RKO (cell line): ENCODE results near the gene ACVR1B.
A peak's percentile ranks its signal among the peaks of the same experiment; 100 is the strongest.

Experiments
- DNase-seq: peaks from one replicate; pipeline ENCODE4 v3.0.0-alpha.2; 2016; ENCODE audit warnings: low spot score

The ACVR1B gene

DNA sequence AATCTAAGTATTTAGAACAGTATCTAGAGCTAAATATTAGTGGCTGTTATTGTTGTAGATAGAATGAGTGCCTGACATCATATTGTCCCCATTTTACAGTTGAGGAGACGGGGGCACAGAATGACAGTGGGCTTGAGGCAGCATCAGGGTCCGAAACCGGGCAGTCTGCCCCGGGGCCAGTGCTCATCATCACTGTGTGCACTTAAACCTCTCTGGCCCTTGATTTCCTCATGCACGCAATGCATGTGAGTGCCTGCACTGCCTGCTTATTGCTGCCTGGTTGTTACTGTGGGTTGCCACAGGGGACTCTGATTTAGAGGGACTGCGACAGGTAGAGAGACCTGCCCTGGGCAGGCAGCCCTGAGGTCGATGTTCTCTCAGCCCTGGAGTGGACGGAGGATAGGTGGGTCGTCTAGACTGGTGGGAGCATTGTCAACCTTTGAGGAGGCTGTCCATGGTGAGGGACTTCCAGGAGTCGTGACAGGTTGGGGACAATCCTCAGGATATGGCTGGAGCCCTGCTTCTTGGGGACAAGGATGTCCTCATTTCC is 34.4 kb upstream of the ACVR1B start:
- DNase-seq: no peak

DNA sequence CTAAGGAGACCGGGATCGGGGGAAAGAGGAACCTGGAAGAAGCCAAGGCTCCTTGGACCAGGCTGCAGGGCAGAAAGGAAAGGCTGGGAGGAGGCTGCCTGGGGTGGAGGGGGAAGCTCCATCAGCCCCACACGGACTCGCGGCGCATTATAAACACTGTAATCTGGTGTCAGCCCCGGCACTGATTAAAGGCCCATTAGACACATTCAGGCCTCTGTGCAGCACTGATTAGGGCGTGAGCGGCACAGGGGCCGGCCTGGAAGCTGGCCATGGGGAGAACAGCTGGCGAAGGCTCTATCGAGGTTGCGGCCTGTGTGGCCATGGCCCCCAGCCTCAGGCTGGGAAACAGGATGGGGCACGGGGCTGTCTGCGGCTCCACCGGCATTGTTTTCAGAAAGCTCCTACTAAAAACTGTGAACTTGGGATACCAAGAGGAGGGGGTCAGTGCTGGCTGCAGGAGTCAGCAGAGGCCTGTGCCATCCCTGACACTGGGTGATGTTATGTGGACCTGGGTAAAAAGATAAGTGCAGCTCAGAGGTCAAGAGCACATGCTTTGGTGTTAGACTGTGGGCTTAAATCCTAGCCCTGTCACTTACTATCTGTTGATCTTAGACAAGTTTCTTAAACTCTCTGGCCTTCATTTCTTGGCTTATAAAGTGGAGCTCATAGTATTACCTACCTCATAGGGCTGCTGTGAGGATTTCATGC is 33.6 kb upstream of the ACVR1B start:
- DNase-seq: no peak

GRCh38 chr12:51920046-51920445 is 31.5 kb upstream of the ACVR1B start:
- no peak for DNase-seq

DNA sequence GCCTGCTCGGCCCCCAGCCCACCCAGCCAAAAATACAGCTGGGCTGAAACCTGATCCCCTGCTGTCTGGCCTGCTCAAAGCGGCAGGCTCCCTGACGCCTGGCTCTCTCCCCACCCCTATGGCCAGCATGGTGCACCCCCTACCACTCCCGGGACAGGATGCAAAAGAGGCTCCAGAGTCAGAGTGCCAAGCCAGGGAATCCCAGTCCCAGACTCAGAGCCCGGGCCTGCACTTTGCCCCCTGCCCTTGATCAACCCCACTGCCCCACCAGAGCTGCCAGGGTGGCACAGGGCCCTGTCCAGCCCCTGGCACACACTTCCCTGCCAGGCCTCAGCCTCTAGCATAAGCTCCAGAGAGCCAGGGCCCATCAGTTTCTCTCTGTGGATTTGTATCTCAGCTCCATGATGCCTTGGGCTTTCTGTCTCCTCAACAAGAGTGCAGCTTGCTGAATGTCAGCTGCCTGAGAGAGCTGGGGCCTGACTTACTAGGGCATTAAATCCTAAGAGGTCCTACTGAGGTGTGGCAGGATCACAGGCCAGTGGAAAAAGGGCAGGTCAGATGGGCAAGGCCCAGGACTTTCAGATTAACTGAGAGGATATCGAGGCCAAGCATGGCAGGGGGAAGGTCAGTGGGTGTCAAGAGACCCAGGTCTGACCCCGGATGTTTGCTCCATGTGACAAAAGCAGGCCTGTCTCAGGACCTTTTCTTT is 30.3 kb upstream of the ACVR1B start:
- DNase-seq: no peak

DNA sequence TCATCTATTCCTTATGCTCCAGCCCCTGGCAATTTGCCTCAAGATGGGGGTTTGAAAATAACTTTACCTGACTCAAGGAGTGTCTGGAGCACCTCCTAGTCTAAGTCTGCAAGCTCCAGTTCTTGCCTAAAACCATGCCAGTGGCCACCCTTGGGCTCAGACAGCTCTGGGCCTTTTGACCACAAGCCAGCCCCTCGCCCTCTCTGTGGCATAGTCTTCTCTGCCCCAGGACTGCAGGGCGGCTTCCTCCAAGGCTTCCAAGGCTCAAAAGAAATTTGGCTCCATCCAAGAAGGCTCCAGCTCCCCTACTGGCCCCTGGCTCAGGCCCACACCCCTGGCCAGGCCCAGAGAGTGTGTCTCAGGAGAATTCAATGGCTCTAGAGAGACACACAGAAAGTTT is 29.4 kb upstream of the ACVR1B start:
- DNase-seq: no peak

- no peak for DNase-seq
Measured at GRCh38 chr12:51922762-51923505, 28.6 kb upstream of the ACVR1B start.

- DNase-seq: no peak
Measured at GRCh38 chr12:51923506-51924365, 27.8 kb upstream of the ACVR1B start.

GRCh38 chr12:51924551-51925319 is 26.8 kb upstream of the ACVR1B start:
- DNase-seq: no peak

DNA sequence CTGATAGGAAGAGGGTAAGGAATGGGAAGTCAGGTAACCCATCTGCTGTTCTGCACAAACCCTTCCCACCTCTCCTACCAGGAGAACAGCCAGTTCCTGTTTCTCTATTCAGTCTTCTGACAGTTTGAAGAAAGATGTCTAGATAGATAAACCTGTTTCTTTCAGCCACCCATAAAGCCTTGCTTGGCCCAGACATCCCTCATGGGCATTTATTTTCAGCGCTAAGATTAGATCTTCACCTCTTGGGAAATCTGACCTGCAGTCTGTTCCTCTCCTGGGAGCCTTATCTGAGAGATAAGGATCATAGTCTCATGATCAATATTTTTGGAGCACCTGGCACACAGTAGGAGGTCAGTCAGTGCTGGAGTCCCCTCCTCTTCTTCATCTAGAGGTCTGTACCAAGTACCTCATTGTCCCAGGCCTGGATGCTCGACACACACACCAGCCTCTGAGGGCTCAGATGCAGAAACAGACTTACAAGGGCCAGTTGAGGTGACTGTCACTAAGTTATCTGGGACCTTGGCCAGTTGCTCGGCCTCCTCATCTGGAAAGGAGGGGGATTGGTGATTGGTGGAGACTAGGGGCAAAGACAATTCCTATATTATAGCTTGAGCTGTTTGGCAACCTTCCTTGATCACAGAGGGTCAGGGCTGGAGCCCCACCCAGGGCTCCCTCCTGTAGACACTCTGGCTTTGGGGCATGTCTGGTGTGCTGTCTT is 26.0 kb upstream of the ACVR1B start:
- no peak for DNase-seq

GRCh38 chr12:51926064-51926632 is 25.4 kb upstream of the ACVR1B start:
- no peak for DNase-seq

DNA sequence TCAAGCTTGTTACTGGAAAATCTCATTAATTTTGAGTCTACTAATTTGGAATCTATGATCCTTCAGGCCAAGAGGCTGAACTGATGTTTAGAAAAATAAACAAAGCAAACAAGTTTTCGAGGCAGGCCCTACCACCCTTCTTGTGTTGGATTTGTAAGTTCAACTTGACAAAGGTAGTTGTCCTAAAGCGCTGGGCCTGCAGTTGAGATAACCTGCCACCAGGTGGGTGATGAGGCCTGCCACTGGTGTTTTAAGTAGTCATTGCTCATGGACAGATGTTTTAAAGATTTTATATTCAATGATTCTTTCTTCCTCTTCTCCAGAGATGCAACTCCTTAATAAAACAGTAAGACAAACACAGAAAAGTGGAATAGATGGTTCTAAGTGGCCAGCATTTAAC is 24.8 kb upstream of the ACVR1B start:
- DNase-seq: peak; percentile 26

DNA sequence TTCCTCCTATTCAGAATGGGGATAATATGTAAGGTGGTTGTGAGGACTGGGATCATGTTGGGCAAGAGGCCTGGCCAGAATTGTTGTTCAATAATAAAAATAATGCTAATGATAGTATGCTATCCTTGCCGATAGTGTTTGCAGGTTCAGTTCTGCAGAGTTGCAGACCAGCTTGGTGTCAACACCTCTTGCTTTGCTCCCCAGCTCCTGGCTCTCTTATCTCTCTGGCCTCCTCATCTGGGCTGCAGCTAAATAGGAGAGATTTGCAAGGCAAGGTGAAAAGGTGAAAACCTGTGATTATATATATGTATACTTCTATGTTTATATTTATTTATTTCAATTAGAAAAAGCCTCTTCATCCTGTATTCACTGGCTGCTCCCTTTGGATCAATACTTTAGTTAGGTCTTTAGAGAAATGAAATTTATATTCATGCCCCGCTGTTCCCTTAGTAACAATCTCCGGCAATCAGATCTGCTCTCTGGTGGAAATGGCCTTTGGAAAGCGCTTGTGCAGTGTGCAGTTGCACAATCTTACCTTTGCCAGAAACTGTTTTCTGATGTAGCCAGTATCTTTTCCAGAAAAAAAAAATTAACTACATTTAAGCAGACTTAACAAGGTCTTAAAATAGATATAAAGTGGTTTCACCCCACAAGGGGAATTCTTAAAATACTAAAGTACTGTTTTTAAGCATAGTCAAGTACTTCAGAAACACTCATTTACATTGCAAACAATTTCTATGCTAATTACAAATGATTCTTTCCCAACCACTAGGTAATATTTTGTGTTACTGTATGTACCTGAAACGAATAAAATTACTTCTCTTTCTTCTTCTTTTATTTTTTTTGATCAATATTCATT is 19.1 kb upstream of the ACVR1B start:
- DNase-seq: no peak

- DNase-seq: no peak
Measured at GRCh38 chr12:51934080-51934479, 17.4 kb upstream of the ACVR1B start.

DNA sequence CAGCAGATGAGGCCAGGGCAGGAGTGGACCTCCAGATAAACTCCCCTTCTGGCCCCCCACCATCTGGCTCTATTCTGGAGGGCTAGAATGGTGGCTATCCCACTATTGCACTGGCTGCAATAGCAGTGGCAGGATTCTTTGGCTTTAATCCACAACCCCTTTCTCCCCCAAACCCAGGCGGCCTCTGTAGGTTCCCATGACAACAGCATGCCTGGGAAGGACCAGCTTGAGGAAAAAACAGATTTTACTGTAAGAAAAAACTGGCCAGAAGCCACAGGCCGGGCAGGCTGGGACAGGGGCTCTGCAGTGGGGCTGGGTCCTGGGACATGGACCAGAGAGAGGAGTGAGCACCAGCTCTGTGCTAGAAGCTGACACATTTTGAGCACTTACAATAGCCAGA is 13.6 kb upstream of the ACVR1B start:
- DNase-seq: no peak

DNA sequence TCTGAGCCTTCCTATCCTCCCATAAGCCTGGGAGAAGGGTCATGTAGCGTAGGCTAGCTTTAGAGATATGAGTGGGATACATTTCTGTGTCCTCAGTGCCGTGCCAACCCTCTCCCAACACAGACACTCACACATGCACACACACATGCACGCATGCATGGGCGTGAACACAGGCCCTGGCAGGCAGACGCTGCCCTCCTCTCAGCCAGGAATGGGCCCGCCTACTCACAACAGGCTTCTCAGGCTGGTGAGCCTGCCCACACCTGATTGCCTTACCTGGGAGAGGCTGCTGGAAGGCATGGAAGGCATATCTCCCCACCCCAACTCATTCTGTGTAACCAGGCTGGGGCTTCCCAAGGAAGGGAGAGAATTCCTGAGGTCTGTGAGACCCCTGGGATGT is 12.8 kb upstream of the ACVR1B start:
- DNase-seq: no peak

DNA sequence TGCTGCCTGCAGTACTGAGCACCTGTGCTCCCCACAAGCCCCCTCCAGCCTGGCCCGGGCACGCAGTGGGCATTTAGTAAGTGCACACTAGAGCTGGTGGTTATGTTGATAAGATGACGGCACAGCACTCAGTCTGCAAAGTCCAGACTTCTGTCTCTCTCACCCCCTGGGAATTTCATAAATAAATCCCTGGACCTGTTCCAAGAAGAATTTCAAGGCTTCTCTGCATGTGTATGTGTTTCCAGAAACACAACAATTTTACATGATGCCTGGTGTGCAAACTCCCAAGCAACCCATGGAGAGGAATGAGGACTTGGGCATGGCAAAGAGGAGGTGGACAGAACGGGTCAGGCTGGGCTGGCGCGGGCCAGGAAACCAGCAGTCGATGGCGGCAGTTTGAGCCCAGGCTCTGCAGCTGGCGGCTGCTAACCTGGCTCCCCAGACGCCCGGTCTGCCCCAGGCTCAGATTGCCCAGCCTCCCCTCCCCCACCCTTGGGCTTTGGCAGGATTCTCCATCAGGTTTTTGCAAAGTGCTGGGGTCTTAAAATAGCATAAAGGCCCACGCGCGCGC is 10.4 kb upstream of the ACVR1B start:
- no peak for DNase-seq

GRCh38 chr12:51941604-51942003 is 9.9 kb upstream of the ACVR1B start:
- DNase-seq: no peak

- no peak for DNase-seq
Measured at GRCh38 chr12:51942056-51942455, 9.4 kb upstream of the ACVR1B start.

DNA sequence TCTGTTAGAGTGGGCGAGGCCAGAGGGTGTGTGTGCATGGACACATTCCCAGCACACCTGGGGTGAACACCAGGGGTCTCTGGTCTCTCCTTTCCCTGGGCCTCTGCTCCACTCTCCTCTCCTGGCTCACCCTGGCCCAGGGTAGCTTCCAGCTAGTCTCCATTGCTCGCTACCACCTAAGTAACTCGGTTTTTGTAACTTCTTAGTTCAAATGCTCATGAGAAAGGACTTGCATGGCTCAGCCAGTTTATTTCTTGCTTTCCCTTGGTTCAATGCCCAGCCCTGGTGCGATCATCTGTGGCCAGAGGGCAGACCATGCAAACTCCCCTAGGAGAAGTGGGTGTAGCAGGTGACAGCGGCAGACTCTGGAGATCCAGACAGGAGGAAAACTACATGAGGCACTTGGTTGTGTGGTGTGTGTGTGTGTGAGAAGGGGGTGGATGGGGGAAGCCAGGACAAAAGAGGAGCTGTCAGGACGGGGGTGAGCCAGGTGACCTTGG is 8.9 kb upstream of the ACVR1B start:
- DNase-seq: no peak
